WTC11 (cell line): ENCODE data around the gene JMJD8. TPM values are rescaled to one million over a fixed set of nuclear protein-coding genes. Genes with fewer than 3 reads are reported as not detected.

Experiments
- ATAC-seq: fragments of 200-7000 bp; cut with Tn5 transposase; 2 replicates; pipeline ENCODE4 v1.10.0; 2021; ENCODE audit warnings: mild to moderate bottlenecking, moderate library complexity
- CTCF ChIA-PET: fragments of 300-600 bp; sonication (Branson Sonifier 250); formaldehyde crosslinking; loops from one replicate; lab custom pipeline; 2021; ENCODE audit warnings: antibody characterized with exemption; lab: Charles Lee
- POLR2A ChIA-PET: fragments of 350-600 bp; sonication (Branson Sonifier 250); formaldehyde crosslinking; loops from one replicate; lab custom pipeline; 2021; ENCODE audit warnings: antibody characterized with exemption; lab: Charles Lee
- DNase-seq: peaks from one replicate; pipeline ENCODE4 v3.0.0; 2021; ENCODE audit warnings: low spot score
- H3K27ac Mint-ChIP-seq: 2 replicates; pipeline ENCODE4 v1.8.0; 2021; ENCODE audit warnings: mixed read lengths
- H3K27me3 Mint-ChIP-seq: 2 replicates; pipeline ENCODE4 v1.8.0; 2021; ENCODE audit warnings: low read depth, mild to moderate bottlenecking, moderate library complexity, mixed read lengths
- H3K36me3 Mint-ChIP-seq: 2 replicates; pipeline ENCODE4 v1.8.0; 2021; ENCODE audit warnings: mixed read lengths
- H3K4me1 Mint-ChIP-seq: 2 replicates; pipeline ENCODE4 v1.8.0; 2022; ENCODE audit warnings: mixed read lengths
- H3K4me3 Mint-ChIP-seq: 2 replicates; pipeline ENCODE4 v1.8.0; 2021; ENCODE audit warnings: mild to moderate bottlenecking, moderate library complexity, mixed read lengths
- H3K9me3 Mint-ChIP-seq: 2 replicates; pipeline ENCODE4 v1.8.0; 2021; ENCODE audit warnings: mixed read lengths
- ATF1 ChIP-seq: sonication (generic); formaldehyde crosslinking; IDR thresholded peaks from 2 replicates; pipeline ENCODE4 v1.8.1; 2023; ENCODE audit warnings: mild to moderate bottlenecking, moderate library complexity, missing genetic modification reagents
- CREM ChIP-seq: sonication (generic); formaldehyde crosslinking; IDR thresholded peaks from 2 replicates; pipeline ENCODE4 v1.8.1; 2022; ENCODE audit warnings: mild to moderate bottlenecking, missing genetic modification reagents, moderate library complexity
- ELF4 ChIP-seq: sonication (generic); formaldehyde crosslinking; IDR thresholded peaks from 2 replicates; pipeline ENCODE4 v1.8.1; 2022; ENCODE audit warnings: low read depth, mild to moderate bottlenecking, moderate library complexity, missing genetic modification reagents
- ESRRA ChIP-seq: sonication (generic); formaldehyde crosslinking; IDR thresholded peaks from 2 replicates; pipeline ENCODE4 v1.8.1; 2022; ENCODE audit warnings: mild to moderate bottlenecking, missing genetic modification reagents, borderline replicate concordance
- KAT7 ChIP-seq: sonication (generic); formaldehyde crosslinking; IDR thresholded peaks from 2 replicates; pipeline ENCODE4 v1.8.1; 2023; ENCODE audit warnings: missing genetic modification reagents, mild to moderate bottlenecking, borderline replicate concordance
- MXD4 ChIP-seq: fragments of 250-450 bp; sonication (Bioruptor Pico); IDR thresholded peaks from 2 replicates; pipeline ENCODE4 v1.8.0; 2021; ENCODE audit warnings: mild to moderate bottlenecking, moderate library complexity, borderline replicate concordance
- NFATC4 ChIP-seq: fragments of 250-450 bp; sonication (Bioruptor Pico); IDR thresholded peaks from 2 replicates; pipeline ENCODE4 v1.9.0; 2021; ENCODE audit warnings: mild to moderate bottlenecking
- NFE2L1 ChIP-seq: sonication (generic); formaldehyde crosslinking; IDR thresholded peaks from 2 replicates; pipeline ENCODE4 v1.8.1; 2023; ENCODE audit warnings: missing genetic modification reagents
- NR2C2 ChIP-seq: sonication (generic); formaldehyde crosslinking; IDR thresholded peaks from 2 replicates; pipeline ENCODE4 v1.8.0; 2022; ENCODE audit warnings: mild to moderate bottlenecking, missing genetic modification reagents
- SMAD4 ChIP-seq: sonication (generic); formaldehyde crosslinking; IDR thresholded peaks from 2 replicates; pipeline ENCODE4 v1.8.0; 2022; ENCODE audit warnings: mild to moderate bottlenecking, missing genetic modification reagents
- TEAD1 ChIP-seq: sonication (generic); formaldehyde crosslinking; IDR thresholded peaks from 2 replicates; pipeline ENCODE4 v1.8.0; 2022; ENCODE audit warnings: mild to moderate bottlenecking, missing genetic modification reagents
- ZNF121 ChIP-seq: sonication (generic); formaldehyde crosslinking; IDR thresholded peaks from 2 replicates; pipeline ENCODE4 v1.8.0; 2023; ENCODE audit warnings: missing genetic modification reagents
- ZNF263 ChIP-seq: sonication (generic); formaldehyde crosslinking; IDR thresholded peaks from 2 replicates; pipeline ENCODE4 v1.8.1; 2022; ENCODE audit warnings: low read depth, mild to moderate bottlenecking, moderate library complexity, missing genetic modification reagents
- ZNF671 ChIP-seq: fragments of 250-450 bp; sonication (Bioruptor Pico); IDR thresholded peaks from 2 replicates; pipeline ENCODE4 v1.8.0; 2021; ENCODE audit warnings: mild to moderate bottlenecking
- total RNA-seq: library from RNA; stranded (reverse); gene quantifications from 3 replicates; pipeline ENCODE4 v1.2.3, GENCODE V29; 2021
- TF ChIP-seq, protein P1 (sequence below): fragments of 250-450 bp; sonication (Bioruptor Pico); IDR thresholded peaks from 2 replicates; pipeline ENCODE4 v1.9.0; 2021; ENCODE audit warnings: moderate library complexity, mild to moderate bottlenecking, inconsistent platforms, borderline replicate concordance
- TF ChIP-seq, protein P2 (sequence below): sonication (generic); formaldehyde crosslinking; IDR thresholded peaks from 2 replicates; pipeline ENCODE4 v1.8.1; 2023; ENCODE audit warnings: mild to moderate bottlenecking, moderate library complexity, missing genetic modification reagents
- TF ChIP-seq, protein P3 (sequence below): sonication (generic); formaldehyde crosslinking; IDR thresholded peaks from 2 replicates; pipeline ENCODE4 v1.8.0; 2023; ENCODE audit warnings: missing genetic modification reagents, mild to moderate bottlenecking, borderline replicate concordance
- TF ChIP-seq, protein P4 (sequence below): sonication (generic); formaldehyde crosslinking; IDR thresholded peaks from 2 replicates; pipeline ENCODE4 v1.8.0; 2022; ENCODE audit warnings: mild to moderate bottlenecking, missing genetic modification reagents
- TF ChIP-seq, protein P5 (sequence below): sonication (generic); formaldehyde crosslinking; IDR thresholded peaks from 2 replicates; pipeline ENCODE4 v1.8.0; 2022; ENCODE audit warnings: missing genetic modification reagents
- TF ChIP-seq, protein P6 (sequence below): sonication (generic); formaldehyde crosslinking; IDR thresholded peaks from 2 replicates; pipeline ENCODE4 v1.8.0; 2022; ENCODE audit warnings: mild to moderate bottlenecking, missing genetic modification reagents

Gene JMJD8
- total RNA-seq, 1 experiment from 2014 or later: 61.2 TPM

DNA sequence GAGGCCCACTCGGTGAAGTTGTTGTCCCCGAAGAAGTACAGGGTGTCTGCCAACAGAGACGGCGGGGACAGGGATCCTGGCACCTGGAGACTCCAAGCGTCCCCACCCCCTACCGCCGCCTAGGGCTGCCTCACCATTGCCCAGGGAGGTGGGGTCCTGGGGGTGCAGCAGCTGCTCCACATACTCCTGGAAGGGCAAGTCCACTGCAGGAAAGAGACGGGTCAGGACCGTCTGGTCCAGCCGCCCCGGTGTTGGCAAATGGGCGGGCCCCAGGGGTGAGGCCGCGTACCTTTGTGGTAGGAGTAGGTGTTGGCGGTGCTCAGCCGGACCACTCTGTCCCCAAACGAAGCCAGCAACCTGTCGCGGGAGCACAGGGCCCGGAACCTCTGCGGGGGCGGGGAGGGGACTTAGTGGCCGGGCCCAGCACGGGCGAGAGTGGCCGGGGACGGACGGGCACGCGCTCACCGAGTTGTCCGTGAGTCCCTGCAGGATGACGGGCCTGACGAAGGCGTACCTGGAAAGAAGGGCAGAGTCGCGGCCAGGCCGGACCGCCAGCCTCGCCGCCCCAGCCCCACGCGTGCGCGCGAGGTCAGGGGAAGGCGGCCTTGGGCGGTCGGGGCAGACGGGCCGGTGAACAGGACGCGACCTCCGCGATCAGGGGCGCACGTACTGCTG is 601 bp downstream of the JMJD8 start (continued):
- TF ChIP-seq ESRRA (CRISPR knock-in tag) (0 out of 2 replicates have a peak, but pooled peaks have one; percentile 1), CREM (CRISPR knock-in tag) (0 out of 2 replicates have a peak, but pooled peaks have one; percentile 44), ZNF671 (no peak; the same call in 1 of the 2 replicates), NR2C2 (CRISPR knock-in tag) (no peak), MXD4 (CRISPR knock-in tag) (no peak), TEAD1 (CRISPR knock-in tag) (no peak), ELF4 (CRISPR knock-in tag) (no peak), SMAD4 (CRISPR knock-in tag) (no peak), NFE2L1 (no peak), ZNF121 (0 out of 2 replicates have a peak, but pooled peaks have one; percentile 36), ATF1 (CRISPR knock-in tag) (peak; percentile 71; the same call in 1 of the 2 replicates), ZNF263 (0 out of 2 replicates have a peak, but pooled peaks have one; percentile 18)
- TF ChIP-seq, protein P1, sequence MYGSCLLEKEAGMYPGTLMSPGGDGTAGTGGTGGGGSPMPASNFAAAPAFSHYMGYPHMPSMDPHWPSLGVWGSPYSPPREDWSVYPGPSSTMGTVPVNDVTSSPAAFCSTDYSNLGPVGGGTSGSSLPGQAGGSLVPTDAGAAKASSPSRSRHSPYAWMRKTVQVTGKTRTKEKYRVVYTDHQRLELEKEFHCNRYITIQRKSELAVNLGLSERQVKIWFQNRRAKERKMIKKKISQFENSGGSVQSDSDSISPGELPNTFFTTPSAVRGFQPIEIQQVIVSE (CRISPR knock-in tag): no peak
- TF ChIP-seq, protein P2, sequence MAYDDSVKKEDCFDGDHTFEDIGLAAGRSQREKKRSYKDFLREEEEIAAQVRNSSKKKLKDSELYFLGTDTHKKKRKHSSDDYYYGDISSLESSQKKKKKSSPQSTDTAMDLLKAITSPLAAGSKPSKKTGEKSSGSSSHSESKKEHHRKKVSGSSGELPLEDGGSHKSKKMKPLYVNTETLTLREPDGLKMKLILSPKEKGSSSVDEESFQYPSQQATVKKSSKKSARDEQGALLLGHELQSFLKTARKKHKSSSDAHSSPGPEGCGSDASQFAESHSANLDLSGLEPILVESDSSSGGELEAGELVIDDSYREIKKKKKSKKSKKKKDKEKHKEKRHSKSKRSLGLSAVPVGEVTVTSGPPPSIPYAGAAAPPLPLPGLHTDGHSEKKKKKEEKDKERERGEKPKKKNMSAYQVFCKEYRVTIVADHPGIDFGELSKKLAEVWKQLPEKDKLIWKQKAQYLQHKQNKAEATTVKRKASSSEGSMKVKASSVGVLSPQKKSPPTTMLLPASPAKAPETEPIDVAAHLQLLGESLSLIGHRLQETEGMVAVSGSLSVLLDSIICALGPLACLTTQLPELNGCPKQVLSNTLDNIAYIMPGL (CRISPR knock-in tag): peak; percentile 53; the same call in 1 of the 2 replicates
- TF ChIP-seq, protein P3, sequence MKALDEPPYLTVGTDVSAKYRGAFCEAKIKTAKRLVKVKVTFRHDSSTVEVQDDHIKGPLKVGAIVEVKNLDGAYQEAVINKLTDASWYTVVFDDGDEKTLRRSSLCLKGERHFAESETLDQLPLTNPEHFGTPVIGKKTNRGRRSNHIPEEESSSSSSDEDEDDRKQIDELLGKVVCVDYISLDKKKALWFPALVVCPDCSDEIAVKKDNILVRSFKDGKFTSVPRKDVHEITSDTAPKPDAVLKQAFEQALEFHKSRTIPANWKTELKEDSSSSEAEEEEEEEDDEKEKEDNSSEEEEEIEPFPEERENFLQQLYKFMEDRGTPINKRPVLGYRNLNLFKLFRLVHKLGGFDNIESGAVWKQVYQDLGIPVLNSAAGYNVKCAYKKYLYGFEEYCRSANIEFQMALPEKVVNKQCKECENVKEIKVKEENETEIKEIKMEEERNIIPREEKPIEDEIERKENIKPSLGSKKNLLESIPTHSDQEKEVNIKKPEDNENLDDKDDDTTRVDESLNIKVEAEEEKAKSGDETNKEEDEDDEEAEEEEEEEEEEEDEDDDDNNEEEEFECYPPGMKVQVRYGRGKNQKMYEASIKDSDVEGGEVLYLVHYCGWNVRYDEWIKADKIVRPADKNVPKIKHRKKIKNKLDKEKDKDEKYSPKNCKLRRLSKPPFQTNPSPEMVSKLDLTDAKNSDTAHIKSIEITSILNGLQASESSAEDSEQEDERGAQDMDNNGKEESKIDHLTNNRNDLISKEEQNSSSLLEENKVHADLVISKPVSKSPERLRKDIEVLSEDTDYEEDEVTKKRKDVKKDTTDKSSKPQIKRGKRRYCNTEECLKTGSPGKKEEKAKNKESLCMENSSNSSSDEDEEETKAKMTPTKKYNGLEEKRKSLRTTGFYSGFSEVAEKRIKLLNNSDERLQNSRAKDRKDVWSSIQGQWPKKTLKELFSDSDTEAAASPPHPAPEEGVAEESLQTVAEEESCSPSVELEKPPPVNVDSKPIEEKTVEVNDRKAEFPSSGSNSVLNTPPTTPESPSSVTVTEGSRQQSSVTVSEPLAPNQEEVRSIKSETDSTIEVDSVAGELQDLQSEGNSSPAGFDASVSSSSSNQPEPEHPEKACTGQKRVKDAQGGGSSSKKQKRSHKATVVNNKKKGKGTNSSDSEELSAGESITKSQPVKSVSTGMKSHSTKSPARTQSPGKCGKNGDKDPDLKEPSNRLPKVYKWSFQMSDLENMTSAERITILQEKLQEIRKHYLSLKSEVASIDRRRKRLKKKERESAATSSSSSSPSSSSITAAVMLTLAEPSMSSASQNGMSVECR (CRISPR knock-in tag): 0 out of 2 replicates have a peak, but pooled peaks have one; percentile 38

DNA sequence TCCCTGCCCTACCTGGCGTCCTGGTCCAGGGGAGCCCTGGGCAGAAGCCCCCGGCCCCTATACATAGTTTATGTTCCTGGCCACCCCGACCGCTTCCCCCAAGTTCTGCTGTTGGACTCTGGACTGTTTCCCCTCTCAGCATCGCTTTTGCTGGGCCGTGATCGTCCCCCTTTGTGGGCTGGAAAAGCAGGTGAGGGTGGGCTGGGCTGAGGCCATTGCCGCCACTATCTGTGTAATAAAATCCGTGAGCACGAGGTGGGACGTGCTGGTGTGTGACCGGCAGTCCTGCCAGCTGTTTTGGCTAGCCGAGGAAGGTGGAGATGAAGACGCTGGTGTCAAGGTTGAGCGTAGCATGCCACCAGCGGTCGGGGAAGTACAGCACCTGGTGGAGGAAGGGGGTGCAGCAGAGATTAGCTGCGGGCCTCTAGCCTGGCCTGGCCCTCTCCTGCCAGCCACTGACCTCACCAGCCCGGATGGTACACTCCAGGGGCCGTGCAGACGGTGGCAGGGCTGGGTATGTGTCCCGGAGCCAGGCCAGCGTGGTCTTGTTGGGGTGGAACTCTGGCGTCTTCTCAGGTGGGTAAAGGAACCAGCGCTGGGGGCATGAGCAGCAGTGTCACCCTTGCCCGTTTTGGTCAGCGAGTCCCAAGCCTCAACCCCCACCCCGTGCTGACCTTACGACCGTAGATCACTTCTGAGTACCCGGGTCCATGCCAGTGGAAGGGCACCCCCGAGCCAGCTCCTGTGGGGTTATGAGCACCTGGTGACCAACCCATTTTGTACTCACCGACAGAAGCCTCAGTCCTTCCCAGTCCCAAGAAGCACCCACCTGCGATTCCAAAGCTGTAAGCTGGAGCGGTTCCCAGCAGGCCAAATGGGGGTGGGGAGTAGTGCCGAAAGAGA is 1.4 kb downstream of the JMJD8 start:
- no peak for DNase-seq
- ChIA-PET CTCF (interaction anchor here (1.1 to 1.4 kb wide), 3 partner anchors 15 to 58 kb away, joined by 3 read pairs; partner anchors contain the start of genes CIAO3 and RHOT2), POLR2A (interaction anchor here (1.1 kb wide), 1 partner anchor 11 kb away, joined by 4 read pairs; no protein-coding TSS in a partner anchor)
- H3K4me1 Mint-ChIP-seq: peaks cover 19% of the 10 kb centered on the region
- H3K4me3 Mint-ChIP-seq: peak overlapping the region; percentile 76
- H3K9me3 Mint-ChIP-seq: no peaks in the 10 kb centered on the region
- no peaks in the 10 kb centered on the region for H3K27me3 Mint-ChIP-seq
- no peak for ATAC-seq
- 0 out of 2 replicates have a peak overlapping the region, but pooled peaks have one; percentile 49 for H3K27ac Mint-ChIP-seq
- H3K36me3 Mint-ChIP-seq: peaks cover 25% of the 10 kb centered on the region
- TF ChIP-seq, protein P4, sequence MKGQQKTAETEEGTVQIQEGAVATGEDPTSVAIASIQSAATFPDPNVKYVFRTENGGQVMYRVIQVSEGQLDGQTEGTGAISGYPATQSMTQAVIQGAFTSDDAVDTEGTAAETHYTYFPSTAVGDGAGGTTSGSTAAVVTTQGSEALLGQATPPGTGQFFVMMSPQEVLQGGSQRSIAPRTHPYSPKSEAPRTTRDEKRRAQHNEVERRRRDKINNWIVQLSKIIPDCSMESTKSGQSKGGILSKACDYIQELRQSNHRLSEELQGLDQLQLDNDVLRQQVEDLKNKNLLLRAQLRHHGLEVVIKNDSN: 0 out of 2 replicates have a peak, but pooled peaks have one; percentile 1
- TF ChIP-seq, protein P5, sequence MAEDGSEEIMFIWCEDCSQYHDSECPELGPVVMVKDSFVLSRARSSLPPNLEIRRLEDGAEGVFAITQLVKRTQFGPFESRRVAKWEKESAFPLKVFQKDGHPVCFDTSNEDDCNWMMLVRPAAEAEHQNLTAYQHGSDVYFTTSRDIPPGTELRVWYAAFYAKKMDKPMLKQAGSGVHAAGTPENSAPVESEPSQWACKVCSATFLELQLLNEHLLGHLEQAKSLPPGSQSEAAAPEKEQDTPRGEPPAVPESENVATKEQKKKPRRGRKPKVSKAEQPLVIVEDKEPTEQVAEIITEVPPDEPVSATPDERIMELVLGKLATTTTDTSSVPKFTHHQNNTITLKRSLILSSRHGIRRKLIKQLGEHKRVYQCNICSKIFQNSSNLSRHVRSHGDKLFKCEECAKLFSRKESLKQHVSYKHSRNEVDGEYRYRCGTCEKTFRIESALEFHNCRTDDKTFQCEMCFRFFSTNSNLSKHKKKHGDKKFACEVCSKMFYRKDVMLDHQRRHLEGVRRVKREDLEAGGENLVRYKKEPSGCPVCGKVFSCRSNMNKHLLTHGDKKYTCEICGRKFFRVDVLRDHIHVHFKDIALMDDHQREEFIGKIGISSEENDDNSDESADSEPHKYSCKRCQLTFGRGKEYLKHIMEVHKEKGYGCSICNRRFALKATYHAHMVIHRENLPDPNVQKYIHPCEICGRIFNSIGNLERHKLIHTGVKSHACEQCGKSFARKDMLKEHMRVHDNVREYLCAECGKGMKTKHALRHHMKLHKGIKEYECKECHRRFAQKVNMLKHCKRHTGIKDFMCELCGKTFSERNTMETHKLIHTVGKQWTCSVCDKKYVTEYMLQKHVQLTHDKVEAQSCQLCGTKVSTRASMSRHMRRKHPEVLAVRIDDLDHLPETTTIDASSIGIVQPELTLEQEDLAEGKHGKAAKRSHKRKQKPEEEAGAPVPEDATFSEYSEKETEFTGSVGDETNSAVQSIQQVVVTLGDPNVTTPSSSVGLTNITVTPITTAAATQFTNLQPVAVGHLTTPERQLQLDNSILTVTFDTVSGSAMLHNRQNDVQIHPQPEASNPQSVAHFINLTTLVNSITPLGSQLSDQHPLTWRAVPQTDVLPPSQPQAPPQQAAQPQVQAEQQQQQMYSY (CRISPR knock-in tag): 0 out of 2 replicates have a peak, but pooled peaks have one; percentile 13
- TF ChIP-seq, protein P6, sequence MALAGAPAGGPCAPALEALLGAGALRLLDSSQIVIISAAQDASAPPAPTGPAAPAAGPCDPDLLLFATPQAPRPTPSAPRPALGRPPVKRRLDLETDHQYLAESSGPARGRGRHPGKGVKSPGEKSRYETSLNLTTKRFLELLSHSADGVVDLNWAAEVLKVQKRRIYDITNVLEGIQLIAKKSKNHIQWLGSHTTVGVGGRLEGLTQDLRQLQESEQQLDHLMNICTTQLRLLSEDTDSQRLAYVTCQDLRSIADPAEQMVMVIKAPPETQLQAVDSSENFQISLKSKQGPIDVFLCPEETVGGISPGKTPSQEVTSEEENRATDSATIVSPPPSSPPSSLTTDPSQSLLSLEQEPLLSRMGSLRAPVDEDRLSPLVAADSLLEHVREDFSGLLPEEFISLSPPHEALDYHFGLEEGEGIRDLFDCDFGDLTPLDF (CRISPR knock-in tag): 0 out of 2 replicates have a peak, but pooled peaks have one; percentile 34
- TF ChIP-seq NFATC4 (CRISPR knock-in tag): 0 out of 2 replicates have a peak, but pooled peaks have one; percentile 58
- TF ChIP-seq ZNF671: no peak
- 0 out of 2 replicates have a peak, but pooled peaks have one; percentile 14 for TF ChIP-seq ESRRA (CRISPR knock-in tag)
- peak; percentile 74 for TF ChIP-seq KAT7 (CRISPR knock-in tag)
